Measurements from ENCODE around the gene ZNF598. TPM values are rescaled to one million over a fixed set of nuclear protein-coding genes. Genes with fewer than 3 reads are reported as not detected.

The ZNF598 gene
- total and polyA plus RNA-seq, 2 of the 13 experiments (the other 11 are each of a cell fraction or from before 2014, with no cell fraction given): 13.5 to 14.2 TPM

DNA sequence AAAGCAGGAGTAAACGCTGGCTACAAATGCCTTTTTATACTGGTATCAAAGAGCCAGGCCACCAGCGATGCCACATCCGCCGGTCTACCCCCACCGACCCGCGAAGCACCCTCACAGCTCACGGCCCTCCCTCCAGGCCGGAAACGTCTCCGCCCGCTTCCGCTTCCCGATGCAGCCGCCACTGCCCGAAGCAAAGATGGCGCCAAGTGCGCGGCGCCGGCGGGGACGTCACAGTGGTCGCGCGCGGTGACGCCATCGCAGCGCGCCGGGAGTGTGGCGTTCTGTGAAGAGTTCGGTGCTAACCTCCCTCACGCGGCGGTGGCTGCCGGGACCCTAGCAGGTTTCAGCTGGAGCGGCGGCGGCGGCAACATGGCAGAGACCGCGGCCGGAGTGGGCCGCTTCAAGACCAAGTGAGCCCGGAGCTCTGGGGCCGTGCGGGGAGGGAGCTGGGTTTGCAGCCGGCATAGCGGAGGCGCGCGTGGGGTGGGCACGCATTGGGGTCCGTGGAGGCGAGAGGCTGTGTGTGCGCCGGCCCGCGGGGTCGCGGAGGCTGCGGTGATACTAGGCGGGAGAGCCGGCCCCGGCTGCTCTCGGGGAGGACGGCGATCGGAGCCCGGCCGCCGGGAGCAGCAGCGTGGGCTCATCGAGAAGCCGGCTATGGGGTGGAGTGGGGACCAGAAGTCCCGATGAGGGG, 37.7 kb downstream of the ZNF598 start, which contains the start of gene TBL3 (continued):
- TF ChIP-seq ZFP36L1 (CRISPR knock-in tag; IDR thresholded peaks at IDR 0.05) (peak; percentile 24; the same call in 1 of the 2 replicates), NFATC3 (CRISPR knock-in tag; IDR thresholded peaks at IDR 0.05) (peak; percentile 82; the same call in 1 of the 2 replicates), HNRNPH1 (optimal IDR thresholded peaks at IDR 0.05; ENCODE audit: low read depth, low read length) (no peak), ZNF225 (CRISPR knock-in tag; IDR thresholded peaks at IDR 0.05) (peak; percentile 30; the same call in 1 of the 2 replicates), NBN (conservative IDR thresholded peaks at IDR 0.05) (no peak), ARNT2 (CRISPR knock-in tag; IDR thresholded peaks at IDR 0.05; ENCODE audit: low read depth) (peak; percentile 91), RELA (CRISPR knock-in tag; IDR thresholded peaks at IDR 0.05) (peak; percentile 91), MTA3 (CRISPR knock-in tag; IDR thresholded peaks at IDR 0.05) (no peak), ZNF605 (CRISPR knock-in tag; IDR thresholded peaks at IDR 0.05) (peak; percentile 73; the same call in 1 of the 2 replicates), NR2C2 (CRISPR knock-in tag; IDR thresholded peaks at IDR 0.05; ENCODE audit: borderline replicate concordance) (peak; percentile 95), FOXA3 (CRISPR knock-in tag; IDR thresholded peaks at IDR 0.05) (peak; percentile 71), ZNF367 (CRISPR knock-in tag; IDR thresholded peaks at IDR 0.05; ENCODE audit: borderline replicate concordance) (no peak), JUND (CRISPR knock-in tag; IDR thresholded peaks at IDR 0.05) (peak; percentile 79), ZNF33B (CRISPR knock-in tag; IDR thresholded peaks at IDR 0.05) (peak; percentile 96), FOXA1 (IDR thresholded peaks at IDR 0.05) (no peak), FOXA1 (CRISPR knock-in tag; IDR thresholded peaks at IDR 0.05) (peak; percentile 64; the same call in 1 of the 2 replicates), KLF15 (CRISPR knock-in tag; IDR thresholded peaks at IDR 0.05; ENCODE audit: borderline replicate concordance) (no peak; the same call in 1 of the 2 replicates), KLF13 (CRISPR knock-in tag; IDR thresholded peaks at IDR 0.05) (peak; percentile 52; the same call in 1 of the 2 replicates)
- TF ChIP-seq, protein P1, sequence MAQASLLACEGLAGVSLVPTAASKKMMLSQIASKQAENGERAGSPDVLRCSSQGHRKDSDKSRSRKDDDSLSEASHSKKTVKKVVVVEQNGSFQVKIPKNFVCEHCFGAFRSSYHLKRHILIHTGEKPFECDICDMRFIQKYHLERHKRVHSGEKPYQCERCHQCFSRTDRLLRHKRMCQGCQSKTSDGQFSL (CRISPR knock-in tag; IDR thresholded peaks at IDR 0.05): no peak
- TF ChIP-seq, protein P2, sequence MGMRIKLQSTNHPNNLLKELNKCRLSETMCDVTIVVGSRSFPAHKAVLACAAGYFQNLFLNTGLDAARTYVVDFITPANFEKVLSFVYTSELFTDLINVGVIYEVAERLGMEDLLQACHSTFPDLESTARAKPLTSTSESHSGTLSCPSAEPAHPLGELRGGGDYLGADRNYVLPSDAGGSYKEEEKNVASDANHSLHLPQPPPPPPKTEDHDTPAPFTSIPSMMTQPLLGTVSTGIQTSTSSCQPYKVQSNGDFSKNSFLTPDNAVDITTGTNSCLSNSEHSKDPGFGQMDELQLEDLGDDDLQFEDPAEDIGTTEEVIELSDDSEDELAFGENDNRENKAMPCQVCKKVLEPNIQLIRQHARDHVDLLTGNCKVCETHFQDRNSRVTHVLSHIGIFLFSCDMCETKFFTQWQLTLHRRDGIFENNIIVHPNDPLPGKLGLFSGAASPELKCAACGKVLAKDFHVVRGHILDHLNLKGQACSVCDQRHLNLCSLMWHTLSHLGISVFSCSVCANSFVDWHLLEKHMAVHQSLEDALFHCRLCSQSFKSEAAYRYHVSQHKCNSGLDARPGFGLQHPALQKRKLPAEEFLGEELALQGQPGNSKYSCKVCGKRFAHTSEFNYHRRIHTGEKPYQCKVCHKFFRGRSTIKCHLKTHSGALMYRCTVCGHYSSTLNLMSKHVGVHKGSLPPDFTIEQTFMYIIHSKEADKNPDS (CRISPR knock-in tag; IDR thresholded peaks at IDR 0.05): peak; percentile 73; the same call in 1 of the 2 replicates
- TF ChIP-seq, protein P3, sequence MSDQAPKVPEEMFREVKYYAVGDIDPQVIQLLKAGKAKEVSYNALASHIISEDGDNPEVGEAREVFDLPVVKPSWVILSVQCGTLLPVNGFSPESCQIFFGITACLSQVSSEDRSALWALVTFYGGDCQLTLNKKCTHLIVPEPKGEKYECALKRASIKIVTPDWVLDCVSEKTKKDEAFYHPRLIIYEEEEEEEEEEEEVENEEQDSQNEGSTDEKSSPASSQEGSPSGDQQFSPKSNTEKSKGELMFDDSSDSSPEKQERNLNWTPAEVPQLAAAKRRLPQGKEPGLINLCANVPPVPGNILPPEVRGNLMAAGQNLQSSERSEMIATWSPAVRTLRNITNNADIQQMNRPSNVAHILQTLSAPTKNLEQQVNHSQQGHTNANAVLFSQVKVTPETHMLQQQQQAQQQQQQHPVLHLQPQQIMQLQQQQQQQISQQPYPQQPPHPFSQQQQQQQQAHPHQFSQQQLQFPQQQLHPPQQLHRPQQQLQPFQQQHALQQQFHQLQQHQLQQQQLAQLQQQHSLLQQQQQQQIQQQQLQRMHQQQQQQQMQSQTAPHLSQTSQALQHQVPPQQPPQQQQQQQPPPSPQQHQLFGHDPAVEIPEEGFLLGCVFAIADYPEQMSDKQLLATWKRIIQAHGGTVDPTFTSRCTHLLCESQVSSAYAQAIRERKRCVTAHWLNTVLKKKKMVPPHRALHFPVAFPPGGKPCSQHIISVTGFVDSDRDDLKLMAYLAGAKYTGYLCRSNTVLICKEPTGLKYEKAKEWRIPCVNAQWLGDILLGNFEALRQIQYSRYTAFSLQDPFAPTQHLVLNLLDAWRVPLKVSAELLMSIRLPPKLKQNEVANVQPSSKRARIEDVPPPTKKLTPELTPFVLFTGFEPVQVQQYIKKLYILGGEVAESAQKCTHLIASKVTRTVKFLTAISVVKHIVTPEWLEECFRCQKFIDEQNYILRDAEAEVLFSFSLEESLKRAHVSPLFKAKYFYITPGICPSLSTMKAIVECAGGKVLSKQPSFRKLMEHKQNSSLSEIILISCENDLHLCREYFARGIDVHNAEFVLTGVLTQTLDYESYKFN (CRISPR knock-in tag; conservative IDR thresholded peaks at IDR 0.05): no peak; the same call in none of the 2 replicates

All from HepG2 (cell line).